NCI-H2196 treated with DMSO at 0.1 percent for 48 hours (cell line): ENCODE data around the gene FGFR3.
"Not testable (repeated sequence)": the region's sequence is repeated elsewhere in the genome, so short reads cannot be mapped to it uniquely, and the experiment has no call there.

Source experiments
- DNase-seq: peaks from one replicate; lab custom pipeline; 2025; ENCODE audit not compliant: unreplicated experiment; lab: John Stamatoyannopoulos, UW

Gene FGFR3

DNA sequence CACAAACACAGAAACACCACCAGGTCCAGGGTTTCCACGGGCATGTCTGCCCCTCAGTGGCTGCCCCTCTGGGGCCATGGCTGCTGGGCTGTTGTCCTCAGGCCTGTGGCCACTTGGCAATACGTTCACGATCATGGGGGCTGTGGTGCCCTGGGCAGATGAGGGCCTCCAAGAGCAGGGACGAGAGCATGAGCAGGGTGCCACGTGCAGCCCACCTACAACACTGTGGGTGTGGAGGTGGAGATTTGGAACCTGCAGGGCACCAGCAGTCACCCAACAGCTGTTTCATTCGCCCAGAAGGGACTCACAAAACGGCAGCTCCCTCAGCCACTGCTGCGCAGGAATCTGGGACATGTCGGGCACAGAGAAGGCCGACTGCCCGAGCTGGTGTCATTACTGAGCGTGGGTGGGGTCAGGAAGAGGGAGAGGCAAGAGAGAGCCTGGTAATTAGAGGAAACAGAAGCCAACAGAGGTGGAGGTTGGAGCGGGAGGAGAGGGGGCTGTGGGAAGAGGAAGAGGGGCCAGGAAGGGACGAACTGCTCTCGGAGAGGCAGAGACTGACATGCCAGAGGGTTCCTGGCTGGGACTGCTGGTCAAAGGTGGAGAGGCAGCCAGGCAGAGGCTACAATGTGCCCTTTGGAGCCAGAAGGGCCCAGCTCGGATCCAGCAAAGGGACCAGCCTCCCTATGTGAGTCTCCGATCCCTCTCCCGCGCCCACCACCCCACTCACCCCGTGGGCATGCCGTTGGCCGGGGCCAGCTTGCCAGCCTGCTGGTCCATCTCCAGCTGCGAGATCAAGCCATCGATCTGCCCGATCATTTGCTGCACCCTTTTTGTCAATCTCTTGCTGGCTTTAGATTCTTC lies 23.1 kb downstream of the FGFR3 start:
- no peak for DNase-seq

DNA sequence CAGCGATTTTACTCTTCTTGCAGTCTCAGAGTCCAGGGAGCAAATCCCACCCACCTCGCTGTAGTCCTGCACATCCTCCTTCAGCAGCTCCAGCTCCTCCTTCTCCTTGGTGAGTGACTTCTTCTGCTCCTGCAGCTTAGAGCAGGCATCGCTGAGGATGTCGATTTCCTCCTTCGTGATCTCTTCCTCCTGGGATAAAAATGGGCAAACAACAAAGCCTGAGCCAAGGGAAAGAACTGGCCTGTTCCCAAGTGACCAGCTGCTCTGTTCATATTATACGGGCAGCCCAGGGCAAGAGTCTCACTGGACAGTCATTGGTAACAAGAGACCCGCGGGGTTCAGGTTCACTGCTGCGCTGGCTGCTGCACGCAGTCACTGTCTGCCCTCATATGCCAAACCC lies 26.2 kb downstream of the FGFR3 start:
- DNase-seq = no peak

DNA sequence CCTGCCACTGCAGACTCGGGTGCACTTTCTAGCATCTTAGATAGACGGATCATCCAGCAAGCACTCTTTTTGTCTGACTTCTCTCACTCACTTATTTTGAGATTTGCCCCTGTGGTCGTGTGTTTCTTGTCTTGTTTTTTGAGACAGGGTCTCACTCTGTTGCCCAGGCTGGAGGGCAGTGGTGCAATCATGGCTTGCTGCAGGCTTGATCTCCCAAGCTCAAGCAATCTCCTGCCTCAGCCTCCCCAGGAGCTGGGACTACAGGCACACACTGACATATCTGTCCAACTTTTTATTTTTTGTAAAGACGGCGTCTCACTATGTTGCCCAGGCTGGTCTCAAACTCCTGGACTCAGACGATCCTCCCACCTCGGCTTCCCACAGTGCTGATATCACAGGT lies 26.7 kb downstream of the FGFR3 start:
- DNase-seq = no peak

DNA sequence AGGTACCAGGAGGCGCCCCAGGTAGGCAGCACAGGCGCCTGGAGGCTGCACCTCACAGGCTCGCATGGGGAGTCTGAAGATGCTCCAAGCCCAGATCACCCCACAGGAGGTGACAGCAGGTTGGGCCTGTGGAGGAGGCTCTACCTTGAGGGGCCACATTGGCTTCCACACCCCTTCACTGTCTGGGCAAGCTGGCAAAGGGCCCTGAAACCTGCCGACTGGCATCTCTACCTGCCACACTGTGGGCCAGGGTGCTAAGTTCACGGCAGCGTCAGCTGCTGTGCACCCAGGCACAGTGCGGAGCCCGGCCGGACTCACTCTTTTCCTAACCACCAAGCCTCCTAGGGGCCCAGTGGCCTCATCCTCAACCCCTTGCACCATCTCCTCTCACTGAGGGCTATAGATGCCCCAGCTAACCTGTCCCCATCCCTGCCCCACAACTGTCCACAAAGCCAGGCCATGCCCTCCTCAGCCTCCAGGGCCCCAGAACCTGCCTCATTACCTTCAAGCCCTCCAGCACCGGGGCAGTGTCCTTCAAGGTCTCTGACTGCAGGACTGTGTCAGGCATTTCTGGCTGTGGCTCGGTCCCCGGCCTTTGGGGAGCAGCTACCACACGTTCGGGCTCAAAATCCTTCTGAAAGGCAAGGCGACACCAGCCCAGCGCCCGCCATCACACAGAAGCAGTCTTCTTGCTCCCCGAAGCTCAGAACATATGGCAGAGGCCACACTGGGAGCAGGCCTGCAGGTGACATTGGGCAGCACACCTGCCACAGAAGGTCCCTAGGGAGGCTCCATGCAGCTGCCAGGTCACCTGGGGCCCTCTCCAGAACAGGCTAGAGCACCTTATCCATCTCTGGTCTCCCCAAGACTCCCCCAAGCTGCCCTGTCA lies 28.8 kb downstream of the FGFR3 start:
- no peak for DNase-seq

DNA sequence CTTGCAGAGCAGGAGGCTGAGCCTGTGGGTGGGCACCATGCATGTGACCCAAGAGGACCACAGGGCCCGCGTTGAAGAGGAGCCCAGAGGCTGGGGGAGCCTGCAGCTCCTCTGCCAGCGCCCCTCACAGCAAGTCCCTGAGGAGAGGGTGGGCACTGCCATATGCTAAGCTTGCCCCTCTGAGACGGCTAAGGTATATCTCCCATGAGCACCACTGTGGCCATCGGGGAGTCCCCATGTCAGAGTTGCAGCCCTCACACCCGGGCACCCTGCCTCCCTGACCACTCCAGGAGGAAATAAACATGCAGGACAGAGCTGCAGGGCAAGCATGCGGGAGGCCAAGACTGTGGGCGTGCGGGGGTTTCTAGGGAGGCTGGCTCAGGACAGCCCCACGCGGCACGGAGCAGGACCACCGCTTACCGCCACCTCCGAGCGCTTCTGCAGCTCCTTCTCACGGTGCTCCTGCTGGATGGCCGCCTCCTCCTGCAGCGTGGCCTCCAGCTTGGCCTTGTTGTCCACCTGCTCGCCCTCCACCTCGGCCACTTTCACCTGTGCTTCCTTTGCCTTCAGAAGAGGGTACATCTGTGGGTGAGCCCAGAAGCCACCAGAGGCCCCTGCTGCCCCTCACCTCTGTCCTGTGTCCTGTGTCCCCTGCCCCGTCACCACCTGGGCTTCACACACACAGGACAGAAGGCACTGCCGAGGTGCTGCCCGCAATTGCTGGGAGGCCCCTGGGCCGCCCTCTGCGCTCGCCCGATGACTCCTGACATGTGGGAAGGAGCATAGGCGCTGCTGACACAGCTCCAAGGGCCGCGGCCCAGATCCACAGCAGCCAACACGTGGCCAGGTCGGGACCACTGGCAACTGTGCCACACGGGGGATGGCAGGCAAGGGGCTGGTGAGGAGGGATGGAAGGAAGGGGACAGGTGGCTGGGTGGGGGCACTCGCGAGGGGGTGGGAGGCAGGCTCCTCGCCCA lies 29.8 kb downstream of the FGFR3 start:
- no peak for DNase-seq

DNA sequence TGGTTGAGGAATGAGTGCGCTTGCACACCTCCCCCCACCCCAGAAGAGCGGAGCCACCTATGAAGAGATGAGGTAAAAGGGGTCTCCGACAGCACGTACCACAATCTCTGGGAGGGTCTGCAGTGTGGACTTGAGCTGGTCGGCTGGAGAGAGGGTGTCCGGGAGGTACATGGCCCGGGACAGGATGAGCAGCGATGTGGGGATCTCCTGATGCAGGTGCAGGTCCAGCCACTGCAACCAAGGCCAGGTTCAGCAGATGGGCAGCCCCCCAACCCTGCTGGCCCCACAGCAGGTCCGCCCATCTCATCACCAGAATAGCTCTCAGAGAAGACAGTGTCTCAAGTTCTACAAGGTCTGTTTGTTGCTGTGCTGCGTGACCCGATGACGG lies 30.4 kb downstream of the FGFR3 start:
- no peak for DNase-seq

DNA sequence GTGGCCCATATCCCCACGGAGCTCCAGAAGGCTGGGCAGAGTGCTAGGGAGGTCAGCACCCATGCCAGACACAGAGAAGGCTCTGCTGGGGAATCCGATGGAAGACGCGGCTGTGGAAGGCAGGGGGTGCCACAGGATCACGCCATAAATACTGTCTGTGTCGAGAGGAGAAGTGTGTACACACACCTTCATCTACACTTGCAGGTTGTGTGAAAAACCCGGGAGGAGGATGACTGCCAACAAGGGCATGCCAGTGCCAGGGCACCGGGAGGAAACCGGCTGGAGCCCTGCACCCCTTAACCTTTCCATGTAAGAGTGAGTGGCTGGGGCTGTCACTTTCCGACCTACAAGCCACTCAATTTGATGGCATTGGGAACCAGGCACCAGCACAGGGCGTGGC lies 31.7 kb downstream of the FGFR3 start:
- no peak for DNase-seq

DNA sequence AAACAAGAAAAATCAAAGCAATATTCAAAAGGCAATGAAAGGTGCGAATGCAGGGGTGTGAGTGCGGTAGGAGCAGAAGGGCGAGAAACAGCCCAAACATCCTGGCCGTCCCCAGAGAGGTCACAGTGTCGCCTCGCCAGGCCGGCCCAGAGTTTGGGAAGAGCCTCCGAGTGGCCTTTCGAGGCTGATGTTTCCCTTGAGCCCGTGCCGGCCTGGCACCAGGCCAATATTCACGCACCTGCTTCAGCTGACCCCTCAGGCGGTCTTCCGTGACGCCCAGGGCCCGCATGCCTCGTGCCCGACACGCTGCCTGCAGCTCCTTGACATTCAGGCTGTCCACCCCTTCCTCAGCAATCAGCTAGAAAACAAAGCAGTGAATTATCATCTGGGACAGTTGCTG lies 32.2 kb downstream of the FGFR3 start:
- no peak for DNase-seq

DNA sequence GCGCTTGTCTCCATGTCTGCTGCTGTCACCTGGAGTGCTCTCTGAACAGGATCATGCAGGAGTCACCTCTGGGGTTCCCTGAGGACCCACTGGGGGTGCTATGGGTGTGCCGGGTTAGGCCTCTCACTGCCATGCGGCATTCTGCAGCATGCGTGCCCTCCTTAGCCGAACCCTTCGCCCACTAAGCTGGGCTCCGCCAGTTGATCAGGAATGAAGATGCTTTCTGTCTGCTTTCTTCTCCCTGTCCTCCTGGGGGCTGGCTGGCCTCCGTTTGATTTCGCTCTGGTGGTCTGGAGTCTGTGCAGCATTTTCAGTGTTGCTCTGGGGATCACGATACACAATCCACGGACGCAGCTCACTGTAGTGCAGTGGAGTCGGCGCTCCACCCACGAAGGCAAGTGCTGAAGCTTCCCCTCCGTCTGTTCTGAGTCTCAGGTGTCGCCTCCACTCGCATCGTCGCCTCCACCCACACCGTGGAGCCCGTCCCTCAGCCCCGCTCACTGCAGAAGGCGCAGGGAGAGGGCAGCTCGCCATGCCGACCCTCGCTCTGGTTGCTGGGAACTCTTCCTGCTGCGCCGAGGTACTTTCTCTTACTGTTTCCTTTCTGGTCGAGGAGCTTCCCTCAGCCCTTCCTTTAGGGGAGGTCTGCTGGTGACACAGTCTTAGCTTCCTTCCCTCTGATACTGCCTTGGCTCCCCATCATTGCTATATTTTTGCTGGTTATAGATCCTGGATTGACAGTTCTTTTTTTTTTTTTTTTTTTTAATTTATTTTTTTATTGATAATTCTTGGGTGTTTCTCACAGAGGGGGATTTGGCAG lies 33.6 kb downstream of the FGFR3 start:
- no peak for DNase-seq

DNA sequence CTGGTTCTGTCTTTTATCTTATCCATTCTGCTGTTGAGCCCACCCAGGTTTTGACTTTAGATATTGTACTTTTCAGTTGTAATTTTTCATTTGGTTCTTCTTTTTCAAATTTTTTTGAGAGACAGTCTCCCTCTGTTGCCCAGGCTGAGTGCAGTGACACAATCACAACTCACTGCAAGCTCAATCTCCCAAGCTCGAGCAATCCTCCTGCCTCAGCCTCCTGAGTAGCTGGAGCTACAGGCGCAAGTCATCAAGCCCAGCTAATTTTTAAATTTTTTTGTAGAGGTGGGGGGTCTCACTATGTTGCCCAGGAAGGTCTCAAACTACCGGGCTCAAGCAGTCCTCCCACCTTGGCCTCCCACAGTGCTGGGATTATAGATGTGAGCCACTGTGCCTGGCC lies 37.1 kb downstream of the FGFR3 start:
- DNase-seq = no peak

DNA sequence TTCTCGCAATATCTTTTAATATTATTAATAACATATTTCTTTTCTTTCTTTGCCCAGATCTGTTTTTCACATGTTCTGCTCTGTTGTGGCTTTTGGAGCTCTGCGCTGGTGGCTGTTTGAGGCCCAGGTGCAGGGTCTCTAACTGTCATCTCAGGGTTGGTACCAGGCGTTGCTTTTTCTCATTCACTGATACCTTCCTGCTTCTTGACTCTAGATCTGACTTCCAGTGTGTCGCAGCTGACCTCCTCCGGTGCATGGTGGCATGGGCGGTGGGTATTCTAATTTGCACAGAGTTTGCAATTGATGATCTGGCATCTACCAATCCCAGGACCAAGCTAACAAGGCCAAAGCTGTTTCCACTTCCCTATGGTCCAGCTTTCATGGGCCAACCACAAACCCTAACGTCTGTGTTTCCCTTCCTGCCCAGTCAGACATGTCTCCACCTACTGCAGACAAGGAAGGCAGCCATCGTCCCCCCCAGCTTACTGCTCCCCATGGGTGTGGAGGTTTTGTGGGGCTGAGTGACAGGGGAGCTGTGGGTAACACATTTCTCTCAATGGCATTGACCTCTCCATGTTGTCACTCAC lies 37.6 kb downstream of the FGFR3 start:
- DNase-seq = no peak

DNA sequence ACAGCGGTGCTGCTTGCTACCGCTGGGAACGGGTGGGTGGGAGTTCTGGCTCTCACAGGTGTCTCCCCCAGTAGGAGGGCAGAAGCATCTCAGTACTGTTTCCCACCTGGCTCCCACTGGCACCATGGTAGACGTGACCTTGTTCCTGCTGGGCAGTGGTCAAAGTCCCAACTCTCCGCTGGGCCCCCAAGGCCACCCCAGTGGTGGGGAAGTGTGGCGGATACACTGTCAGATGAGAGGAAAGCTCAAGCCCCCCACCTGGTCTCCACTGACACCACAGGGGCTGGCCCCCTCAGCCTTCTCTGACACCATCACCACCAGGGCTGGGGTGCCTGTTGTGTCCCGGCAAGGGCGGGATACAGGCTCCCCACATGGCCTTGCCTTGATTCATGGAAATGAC lies 38.2 kb downstream of the FGFR3 start:
- no peak for DNase-seq

DNA sequence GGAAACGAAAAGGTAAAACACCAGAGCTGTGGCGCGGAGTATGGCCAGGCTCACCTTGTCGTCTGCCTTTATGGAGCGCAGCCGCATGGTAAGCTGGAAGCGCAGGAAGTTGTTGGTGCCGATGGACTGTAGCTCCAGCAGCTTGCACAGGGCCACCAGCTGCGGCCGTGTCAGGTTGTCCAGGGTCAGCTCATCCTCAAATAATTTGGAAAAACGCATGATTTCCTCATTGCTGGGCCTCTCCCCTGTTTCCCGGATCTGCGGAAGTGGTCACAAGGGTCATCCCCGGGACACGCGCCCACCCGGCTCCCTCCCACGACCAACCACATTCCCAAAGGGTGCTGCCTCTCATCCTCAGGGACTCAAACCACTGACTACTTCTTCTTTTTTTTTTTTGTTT lies 39.6 kb downstream of the FGFR3 start:
- no peak for DNase-seq

DNA sequence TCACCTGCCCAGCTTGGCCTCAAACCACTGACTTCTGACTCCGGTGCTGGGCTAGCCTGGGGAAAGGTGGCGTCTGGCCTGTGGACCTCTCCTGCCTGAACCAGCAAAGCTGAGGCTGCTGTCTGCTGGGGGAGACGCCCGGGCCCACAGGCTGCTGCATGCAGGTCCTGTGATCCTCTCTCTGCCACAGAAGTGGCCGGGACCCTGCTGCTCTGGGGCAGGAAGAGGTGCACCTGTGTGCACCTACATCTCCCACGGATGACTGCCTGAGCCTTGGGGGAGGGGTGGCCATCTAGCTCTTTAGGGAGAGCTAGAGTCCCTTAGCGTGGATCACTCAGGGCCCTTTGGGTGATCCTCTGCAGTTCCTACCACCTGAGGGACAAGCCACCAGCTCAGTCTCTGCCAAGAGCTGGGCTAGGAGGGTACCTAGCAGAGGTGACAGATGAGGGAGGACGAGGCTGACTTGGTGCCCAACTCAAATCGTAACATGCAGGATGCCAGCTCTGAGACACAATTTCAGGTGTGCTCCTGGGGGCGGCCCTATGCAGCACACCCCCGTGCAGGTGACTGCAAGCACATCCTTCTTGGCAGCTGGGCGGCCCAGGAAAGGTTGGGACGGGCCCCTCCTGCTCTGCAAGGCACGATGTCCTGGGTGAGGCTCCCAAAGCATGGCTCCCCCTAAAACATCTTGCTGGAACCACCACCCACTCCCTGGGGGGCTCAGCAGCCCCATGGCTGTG lies 40.4 kb downstream of the FGFR3 start:
- no peak for DNase-seq

DNA sequence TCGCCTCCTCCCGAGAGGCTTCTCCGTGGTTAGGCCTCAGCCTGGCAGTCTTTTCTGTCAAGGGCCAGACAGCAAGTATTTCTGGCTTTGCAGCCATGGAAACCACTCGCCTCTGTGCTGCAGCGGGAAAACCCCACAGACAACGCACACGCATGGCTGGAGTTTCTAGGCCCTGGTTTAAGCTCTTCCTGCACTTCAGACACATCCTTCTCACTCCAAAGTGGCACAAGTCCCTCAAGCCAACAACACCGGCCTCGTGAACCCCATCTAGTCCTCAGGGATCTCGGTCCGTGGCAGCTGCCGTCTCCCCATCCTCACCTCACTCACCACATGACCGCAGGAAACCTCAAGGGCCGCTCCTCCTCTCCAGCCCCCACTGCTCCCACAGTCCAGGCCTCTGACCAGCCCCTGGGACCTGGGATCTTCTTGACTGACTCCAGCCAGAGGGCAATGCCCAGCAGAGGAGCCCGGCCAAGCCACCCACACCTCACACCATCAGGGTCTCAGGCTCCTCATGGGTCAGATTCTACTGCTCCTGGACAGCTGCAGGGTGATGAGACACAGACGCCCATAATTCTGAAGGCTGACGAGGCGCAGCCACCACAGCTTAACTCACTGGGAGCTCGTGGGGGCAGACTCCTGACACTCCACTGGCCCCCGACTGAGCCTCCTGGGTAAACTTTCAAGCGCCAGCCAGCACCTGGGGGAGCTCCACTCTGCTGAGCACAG lies 41.1 kb downstream of the FGFR3 start:
- no peak for DNase-seq

DNA sequence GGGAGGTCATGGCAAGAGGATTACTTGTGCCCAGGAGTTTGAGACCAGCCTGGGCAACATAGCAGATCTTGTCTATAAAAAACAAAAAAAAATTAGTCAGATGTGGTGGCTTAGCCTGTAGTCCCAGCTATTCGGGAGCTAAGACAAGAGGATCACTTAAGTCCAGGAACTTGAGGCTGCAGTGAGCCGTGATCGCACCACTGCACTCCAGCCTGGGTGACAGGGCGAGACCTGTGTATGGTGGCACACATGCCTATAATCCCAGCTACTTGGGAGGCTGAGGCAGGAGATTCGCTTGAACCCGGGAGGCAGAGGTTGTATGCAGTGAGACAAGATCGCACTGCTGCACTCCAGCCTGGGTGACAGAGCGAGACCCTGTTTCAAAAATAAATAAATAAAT lies 42.7 kb downstream of the FGFR3 start:
- DNase-seq = not testable (repeated sequence)

DNA sequence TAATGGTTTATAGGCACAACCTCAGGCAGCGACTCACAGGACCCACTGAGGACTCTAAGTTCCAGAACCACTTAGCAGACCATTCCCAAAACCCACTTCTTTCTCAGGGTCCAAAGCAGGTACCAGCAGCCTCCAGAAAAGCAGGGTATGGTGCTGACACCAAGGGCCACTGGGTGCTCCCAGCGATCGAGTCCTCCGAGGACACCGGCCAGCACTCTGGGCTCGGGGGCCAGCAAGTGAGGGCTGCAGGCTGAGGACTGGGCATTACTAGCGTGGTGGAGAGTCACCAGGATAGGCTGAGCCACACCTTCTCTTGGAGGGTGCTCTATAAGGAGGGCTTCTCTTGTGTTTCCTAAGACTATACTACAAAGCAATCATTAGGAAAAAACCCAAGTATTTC lies 43.6 kb downstream of the FGFR3 start:
- DNase-seq = no peak

DNA sequence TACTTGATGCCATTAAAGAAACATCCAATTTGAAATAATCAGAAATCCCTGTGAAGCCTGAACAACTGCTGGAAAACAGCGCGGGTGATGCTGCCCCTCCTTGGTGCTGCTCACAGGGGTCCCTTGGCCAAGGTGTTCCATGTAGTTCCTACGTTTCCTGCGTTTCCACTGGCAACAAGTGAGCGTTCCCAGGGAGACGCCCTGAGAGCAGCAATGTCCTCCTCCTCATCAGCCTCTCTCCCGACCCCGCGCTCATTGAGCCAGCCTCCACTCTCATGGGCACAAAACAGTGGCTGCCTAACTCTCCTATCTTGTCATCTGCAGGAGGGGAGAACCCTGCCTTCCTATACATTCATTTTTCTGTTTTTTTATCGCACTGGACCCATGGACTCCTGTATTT lies 44.0 kb downstream of the FGFR3 start:
- no peak for DNase-seq

DNA sequence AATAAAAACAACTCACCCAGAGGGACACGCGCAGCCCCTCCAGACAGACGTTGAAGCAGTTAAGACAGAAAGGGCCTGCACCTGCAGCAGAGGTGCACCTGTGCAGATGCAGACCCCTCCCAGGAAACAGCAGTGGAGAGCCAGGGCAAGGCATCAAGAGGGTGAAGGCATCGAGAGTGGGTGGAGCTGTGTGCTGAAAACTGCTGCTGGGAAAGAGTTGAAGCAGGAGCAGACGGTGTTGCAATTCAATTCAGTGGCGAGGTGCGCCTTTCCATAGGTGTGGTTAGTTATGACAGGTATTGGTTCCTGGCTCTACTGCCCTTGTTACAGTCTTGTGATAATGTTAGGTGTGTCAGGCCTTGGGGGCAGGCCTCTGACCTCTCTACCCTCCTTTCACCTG lies 46.2 kb downstream of the FGFR3 start:
- no peak for DNase-seq
